NCI-H128 (cell line): ENCODE results near the gene TARBP1.
"Not testable (repeated sequence)": the region's sequence is repeated elsewhere in the genome, so short reads cannot be mapped to it uniquely, and the experiment has no call there.

ENCODE experiments used
- DNase-seq: peaks from one replicate; lab custom pipeline; 2025; ENCODE audit not compliant: unreplicated experiment; lab: John Stamatoyannopoulos, UW

The TARBP1 gene

GRCh38 chr1:234478481-234479309, at the start of gene TARBP1:
TARBP1 (minus strand) TSS chr1:234479179; CDS start chr1:234479103, 76 bp downstream.
- DNase-seq, result peak; percentile 82

GRCh38 chr1:234528074-234528865, 49.3 kb upstream of the TARBP1 start:
- no peak for DNase-seq

GRCh38 chr1:234527346-234527745, 48.4 kb upstream of the TARBP1 start:
- DNase-seq, result no peak

GRCh38 chr1:234526922-234527321, 47.9 kb upstream of the TARBP1 start:
- no peak for DNase-seq

- DNase-seq, result no peak
These were observed 46.3 kb upstream of the TARBP1 start for GRCh38 chr1:234525099-234525799.

GRCh38 chr1:234521836-234522235, 42.9 kb upstream of the TARBP1 start:
- no peak for DNase-seq

- no peak for DNase-seq
These were observed 42.2 kb upstream of the TARBP1 start for GRCh38 chr1:234520908-234521817.

GRCh38 chr1:234519506-234519905, 40.5 kb upstream of the TARBP1 start:
- DNase-seq, result no peak

- DNase-seq, result no peak
These were observed 39.9 kb upstream of the TARBP1 start for GRCh38 chr1:234518876-234519275.

GRCh38 chr1:234518086-234518485, 39.1 kb upstream of the TARBP1 start:
- DNase-seq, result not testable (repeated sequence)

GRCh38 chr1:234517110-234517802, 38.3 kb upstream of the TARBP1 start:
- no peak for DNase-seq

- DNase-seq, result no peak
These were observed 36.9 kb upstream of the TARBP1 start for GRCh38 chr1:234515821-234516241.

GRCh38 chr1:234515411-234515810, 36.4 kb upstream of the TARBP1 start:
- DNase-seq, result no peak

- DNase-seq, result no peak
These were observed 33.5 kb upstream of the TARBP1 start for GRCh38 chr1:234512451-234512861.

GRCh38 chr1:234509457-234510328, 30.7 kb upstream of the TARBP1 start:
- DNase-seq, result no peak

GRCh38 chr1:234507626-234508387, 28.8 kb upstream of the TARBP1 start:
- no peak for DNase-seq

GRCh38 chr1:234507089-234507488, 28.1 kb upstream of the TARBP1 start:
- DNase-seq, result no peak

GRCh38 chr1:234505769-234506102, 26.8 kb upstream of the TARBP1 start:
- no peak for DNase-seq
